Keratinocyte (primary cell): ENCODE data around the gene IGFBP7. TPM values are rescaled to one million over a fixed set of nuclear protein-coding genes. Genes with fewer than 3 reads are reported as not detected.
"Not testable (repeated sequence)": the region's sequence is repeated elsewhere in the genome, so short reads cannot be mapped to it uniquely, and the experiment has no call there.

ENCODE experiments used
- DNase-seq: peaks from one replicate; pipeline ENCODE4 v3.0.0-alpha.2; 2011; ENCODE audit warnings: low read depth, missing footprints, low spot score
- FAIRE-seq: peaks from 2 replicates; lab custom pipeline; 2011; peaks lifted over from hg19 to GRCh38; lab: Jason Lieb, UNC
- H2AFZ ChIP-seq: 2 replicates; pipeline ENCODE4 v1.6.0; 2012; ENCODE audit warnings: low read length, control low read depth, inconsistent platforms; ENCODE audit not compliant: control insufficient read depth
- H3K27ac ChIP-seq: 2 replicates; pipeline ENCODE4 v1.5.1; 2011; ENCODE audit warnings: low read length; ENCODE audit not compliant: control insufficient read depth, insufficient read depth
- H3K27me3 ChIP-seq: 3 replicates; pipeline ENCODE4 v1.6.0; 2011; ENCODE audit warnings: low read length; ENCODE audit not compliant: control insufficient read depth, insufficient read depth; ENCODE audit errors: extremely low read depth
- H3K36me3 ChIP-seq, 2 experiments: 2 replicates in 1 of 2; 3 replicates in 1 of 2; pipeline ENCODE4 v1.5.1; 2011; ENCODE audit warnings: low read length in 2 of 2, mild to moderate bottlenecking in 1 of 2; ENCODE audit not compliant: control insufficient read depth in 2 of 2, insufficient read depth in 2 of 2; ENCODE audit errors: extremely low read depth in 1 of 2
- H3K4me1 ChIP-seq: 3 replicates; pipeline ENCODE4 v1.5.1; 2011; ENCODE audit warnings: low read length; ENCODE audit not compliant: control insufficient read depth, insufficient read depth; ENCODE audit errors: extremely low read depth
- H3K4me2 ChIP-seq: 3 replicates; pipeline ENCODE4 v1.6.0; 2011; ENCODE audit warnings: low read depth, low read length; ENCODE audit not compliant: control insufficient read depth, insufficient read depth; ENCODE audit errors: extremely low read depth
- H3K4me3 ChIP-seq, 3 experiments: fragments of 200-600 bp in 1 of 3; sonication (generic) in 1 of 3; 2 replicates in 2 of 3; 3 replicates in 1 of 3; pipeline ENCODE4 v1.5.1; 2011 to 2016; ENCODE audit warnings: low read length in 3 of 3, mild to moderate bottlenecking in 3 of 3, control low read depth in 2 of 3, inconsistent platforms in 1 of 3, low read depth in 1 of 3, mixed read lengths in 1 of 3, mixed run types in 1 of 3, moderate library complexity in 1 of 3; ENCODE audit not compliant: control insufficient read depth in 2 of 3, insufficient read depth in 2 of 3; ENCODE audit errors: extremely low read depth in 1 of 3
- H3K79me2 ChIP-seq: 2 replicates; pipeline ENCODE4 v1.6.0; 2012; ENCODE audit warnings: low read length; ENCODE audit not compliant: control insufficient read depth, insufficient read depth
- H3K9ac ChIP-seq: 3 replicates; pipeline ENCODE4 v1.6.0; 2011; ENCODE audit warnings: low read length; ENCODE audit not compliant: control insufficient read depth, insufficient read depth; ENCODE audit errors: extremely low read depth
- H3K9me1 ChIP-seq: 3 replicates; pipeline ENCODE4 v1.6.0; 2011; ENCODE audit warnings: low read length; ENCODE audit not compliant: control insufficient read depth, insufficient read depth; ENCODE audit errors: extremely low read depth
- H3K9me3 ChIP-seq: 2 replicates; pipeline ENCODE4 v1.5.1; 2012; ENCODE audit warnings: low read depth, low read length; ENCODE audit not compliant: control insufficient read depth
- H4K20me1 ChIP-seq: 3 replicates; pipeline ENCODE4 v1.6.0; 2011; ENCODE audit warnings: low read length; ENCODE audit not compliant: control insufficient read depth, insufficient read depth; ENCODE audit errors: extremely low read depth
- CTCF ChIP-seq, 3 experiments: IDR thresholded peaks in 1 of 3; conservative IDR thresholded peaks in 1 of 3; optimal IDR thresholded peaks in 1 of 3; 2 replicates in 2 of 3; 3 replicates in 1 of 3; pipeline versions ENCODE3 to v1.5.1; 2011; ENCODE audit warnings: low read length in 3 of 3, mild to moderate bottlenecking in 3 of 3, moderate library complexity in 2 of 3, control low read depth in 1 of 3, inconsistent platforms in 1 of 3; ENCODE audit not compliant: insufficient read depth in 2 of 3; ENCODE audit errors: extremely low read depth in 1 of 3
- EZH2 ChIP-seq: IDR thresholded peaks from one replicate; pipeline ENCODE4 v1.6.1; 2012; ENCODE audit warnings: inconsistent platforms, mild to moderate bottlenecking, low read length, moderate library complexity
- dilution Hi-C: fragments of 300-500 bp; cut with MboI; formaldehyde crosslinking; loops from one replicate; pipeline ENCODE4 v1.7.0; 2020; ENCODE audit warnings: low sequenced_read_pairs; ENCODE audit not compliant: extremely low pct_ligation_motif_present
- polyA plus RNA-seq, 5 experiments: library from polyadenylated mRNA; depleted of rRNA in 3 of 5; stranded (reverse) in 3 of 5; stranded (forward) in 1 of 5; unstranded in 1 of 5; fragments of >200 nt; gene quantifications; 1 replicate in 1 of 5; 2 replicates in 3 of 5; 3 replicates in 1 of 5; pipeline versions ENCODE4 v1.2.1 to v1.2.3, GENCODE V29; 2011 to 2012; ENCODE audit warnings: missing spikeins in 2 of 5, low read depth in 1 of 5, low replicate concordance in 1 of 5

IGFBP7 gene
- polyA plus RNA-seq, 1 donor (not counting 4 experiments of a cell fraction or from before 2014, with no cell fraction given), result 413 TPM

- H3K79me2 ChIP-seq, result peaks cover 49% of the 10 kb centered on the region
- dilution Hi-C loops, result no loop called here
- no peak overlapping the region for H3K9ac ChIP-seq
- DNase-seq (no peak), FAIRE-seq (no peak)
- no peak overlapping the region for H3K4me2 ChIP-seq
- no peaks in the 10 kb centered on the region for H3K27me3 ChIP-seq
- no peak for TF ChIP-seq CTCF (optimal IDR thresholded peaks at IDR 0.05 in 1 of 3, IDR thresholded peaks at IDR 0.05 in 1 of 3, conservative IDR thresholded peaks at IDR 0.05 in 1 of 3; ENCODE audit: extremely low read depth in 1 of 3, insufficient read depth in 2 of 3, low read length in 3 of 3)
- no peak for TF ChIP-seq EZH2
- peaks cover 7% of the 10 kb centered on the region for H3K4me1 ChIP-seq
- H4K20me1 ChIP-seq, result no peaks in the 10 kb centered on the region
- H3K36me3 ChIP-seq, result peaks cover 2 to 4% of the 10 kb centered on the region in 2 experiments
- no peaks in the 10 kb centered on the region for H3K9me3 ChIP-seq
- H3K9me1 ChIP-seq, result no peaks in the 10 kb centered on the region
- H3K4me3 ChIP-seq, result no peak overlapping the region
- H3K27ac ChIP-seq, result no peak overlapping the region
- H2AFZ ChIP-seq, result no peak overlapping the region
Measured at GRCh38 chr4:57061395-57061794, 48.8 kb downstream of the IGFBP7 start.

DNA sequence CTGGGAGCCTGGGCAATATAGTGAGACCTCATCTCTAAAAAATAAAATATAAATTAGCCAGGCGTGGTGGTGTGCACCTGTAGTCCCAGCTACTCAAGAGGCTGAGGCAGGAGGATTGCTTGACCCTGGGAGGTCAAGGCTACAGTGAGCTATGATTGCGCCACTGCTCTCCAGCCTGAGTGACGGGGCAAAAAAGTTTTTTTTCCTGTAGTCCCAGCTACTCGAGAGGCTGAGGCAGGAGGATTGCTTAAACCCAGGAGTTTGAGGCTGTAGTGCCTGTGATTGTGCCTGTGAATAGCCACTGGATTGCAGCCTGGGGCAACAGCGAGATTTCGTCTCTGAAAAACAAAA, 49.5 kb downstream of the IGFBP7 start:
- H3K9ac ChIP-seq, FAIRE-seq, H3K9me3 ChIP-seq, H3K4me2 ChIP-seq, H3K27ac ChIP-seq, H3K27me3 ChIP-seq, H3K36me3 ChIP-seq, H4K20me1 ChIP-seq, H2AFZ ChIP-seq, H3K4me1 ChIP-seq, dilution Hi-C loops, DNase-seq, H3K9me1 ChIP-seq, H3K4me3 ChIP-seq: not testable (repeated sequence)
- peaks cover 47% of the 10 kb centered on the region for H3K79me2 ChIP-seq
